Chondrocyte (in vitro differentiated cells): ENCODE data around the gene RRP1. TPM values are rescaled to one million over a fixed set of nuclear protein-coding genes. Genes with fewer than 3 reads are reported as not detected.

ENCODE experiments used
- DNase-seq: peaks from one replicate; pipeline ENCODE4 v3.0.0; 2021; ENCODE audit warnings: mixed read lengths, low spot score
- H3K27ac Mint-ChIP-seq: one replicate; pipeline ENCODE4 v1.8.0; 2021; ENCODE audit warnings: mild to moderate bottlenecking, moderate library complexity, mixed read lengths; ENCODE audit not compliant: unreplicated experiment
- H3K27me3 Mint-ChIP-seq: 2 replicates; pipeline ENCODE4 v1.8.0; 2021; ENCODE audit warnings: low read depth, mixed read lengths
- H3K36me3 Mint-ChIP-seq: 2 replicates; pipeline ENCODE4 v1.8.0; 2021; ENCODE audit warnings: low read depth, mixed read lengths
- H3K4me1 Mint-ChIP-seq: 2 replicates; pipeline ENCODE4 v1.8.0; 2021; ENCODE audit warnings: low read depth, mild to moderate bottlenecking, mixed read lengths
- H3K4me3 Mint-ChIP-seq: one replicate; pipeline ENCODE4 v1.8.0; 2021; ENCODE audit warnings: mild to moderate bottlenecking, moderate library complexity, mixed read lengths; ENCODE audit not compliant: unreplicated experiment
- H3K9me3 Mint-ChIP-seq: 2 replicates; pipeline ENCODE4 v1.8.0; 2021; ENCODE audit warnings: low read depth, mixed read lengths
- CTCF ChIP-seq: fragments of 200-600 bp; sonication (generic); IDR thresholded peaks from 2 replicates; pipeline ENCODE4 v1.5.0; 2021; ENCODE audit warnings: antibody characterized with exemption, mild to moderate bottlenecking, moderate library complexity
- total RNA-seq: library from RNA; stranded (reverse); gene quantifications from 3 replicates; pipeline ENCODE4 v1.2.1, GENCODE V29; 2021

Gene RRP1
- total RNA-seq, 1 donor from 2014 or later: 19.2 TPM

- H3K36me3 Mint-ChIP-seq: peaks cover 27% of the 10 kb centered on the region
- H3K27me3 Mint-ChIP-seq: no peaks in the 10 kb centered on the region
- TF ChIP-seq CTCF: no peak
- H3K27ac Mint-ChIP-seq: no peak overlapping the region
- H3K9me3 Mint-ChIP-seq: no peaks in the 10 kb centered on the region
- no peak overlapping the region for H3K4me3 Mint-ChIP-seq
- peaks cover 7% of the 10 kb centered on the region for H3K4me1 Mint-ChIP-seq
- no peak for DNase-seq
Measured at GRCh38 chr21:43743947-43744346, 45.4 kb upstream of the RRP1 start.

GRCh38 chr21:43744725-43745124 lies 44.7 kb upstream of the RRP1 start:
- no peak for TF ChIP-seq CTCF
- Mint-ChIP-seq H3K27ac (no peak overlapping the region), H3K4me3 (no peak overlapping the region), H3K9me3 (no peaks in the 10 kb centered on the region), H3K4me1 (peaks cover 10% of the 10 kb centered on the region), H3K27me3 (no peaks in the 10 kb centered on the region), H3K36me3 (peaks cover 31% of the 10 kb centered on the region)
- no peak for DNase-seq

- TF ChIP-seq CTCF: no peak
- no peaks in the 10 kb centered on the region for H3K9me3 Mint-ChIP-seq
- H3K4me3 Mint-ChIP-seq: no peak overlapping the region
- H3K27ac Mint-ChIP-seq: no peak overlapping the region
- H3K4me1 Mint-ChIP-seq: peaks cover 3% of the 10 kb centered on the region
- H3K36me3 Mint-ChIP-seq: peaks cover 33% of the 10 kb centered on the region
- H3K27me3 Mint-ChIP-seq: no peaks in the 10 kb centered on the region
- no peak for DNase-seq
Measured at GRCh38 chr21:43745772-43746517, 43.4 kb upstream of the RRP1 start.

- Mint-ChIP-seq H3K4me1 (peaks cover 3% of the 10 kb centered on the region), H3K27me3 (no peaks in the 10 kb centered on the region)
Measured at GRCh38 chr21:43748622-43749021, 40.8 kb upstream of the RRP1 start.

GRCh38 chr21:43749651-43750262 lies 39.6 kb upstream of the RRP1 start:
- Mint-ChIP-seq H3K9me3 (no peaks in the 10 kb centered on the region), H3K27ac (no peak overlapping the region), H3K27me3 (no peaks in the 10 kb centered on the region), H3K4me3 (no peak overlapping the region), H3K36me3 (peaks cover 41% of the 10 kb centered on the region), H3K4me1 (peaks cover 5% of the 10 kb centered on the region)
- no peak for DNase-seq
- TF ChIP-seq CTCF: no peak

More at GRCh38 chr21:43748622-43749021, 40.8 kb upstream of the RRP1 start:
- no peak for DNase-seq
- H3K4me3 Mint-ChIP-seq: no peak overlapping the region
- peaks cover 40% of the 10 kb centered on the region for H3K36me3 Mint-ChIP-seq
- TF ChIP-seq CTCF: no peak
- no peak overlapping the region for H3K27ac Mint-ChIP-seq
- no peaks in the 10 kb centered on the region for H3K9me3 Mint-ChIP-seq
